ENCODE data around the gene TPPP3.
A peak's percentile ranks its signal among the peaks of the same experiment; 100 is the strongest.

Gene TPPP3

DNA sequence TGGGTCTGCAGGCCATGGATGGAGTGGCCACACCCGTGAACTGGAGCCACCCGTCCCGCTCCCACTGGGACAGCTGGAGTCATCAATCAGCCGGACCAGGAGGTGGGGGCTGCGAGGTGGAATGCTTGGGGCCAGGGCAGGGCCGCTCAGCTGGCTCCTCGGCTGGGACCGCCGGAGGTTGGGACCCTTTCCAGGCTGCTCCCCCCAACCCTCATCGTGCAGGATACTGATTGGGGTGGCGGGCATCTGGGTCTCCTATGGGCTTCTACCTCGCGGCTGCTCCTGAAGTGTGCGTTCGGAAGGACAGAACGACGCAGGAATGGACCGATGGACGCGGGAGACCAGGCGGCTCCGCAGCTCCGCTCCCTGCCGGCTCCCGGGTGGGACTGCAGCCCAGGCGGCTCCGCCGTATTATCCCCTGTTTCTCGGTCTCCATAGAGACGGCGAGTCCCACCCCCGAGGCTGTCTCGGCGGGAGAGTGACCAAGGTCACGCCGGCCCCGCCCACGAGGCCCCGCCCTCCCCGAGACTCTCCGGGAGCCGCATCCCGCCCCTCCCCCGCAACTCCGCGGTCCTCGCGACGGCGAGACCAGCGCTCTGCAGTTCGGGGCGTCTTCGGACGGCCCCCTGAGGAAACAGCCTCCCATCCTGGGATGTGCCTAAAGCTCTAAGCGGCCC, at the start of gene TPPP3:
Gene TPPP3 (minus strand): TSS at position 388 of the 677 bp plus-strand sequence. CDS start 2,387 bp downstream, outside the sequence.
- peak in 1 of 2 donors; percentile 27 for DNase-seq (ENCODE audit: low read depth in 2 of 2)

DNA sequence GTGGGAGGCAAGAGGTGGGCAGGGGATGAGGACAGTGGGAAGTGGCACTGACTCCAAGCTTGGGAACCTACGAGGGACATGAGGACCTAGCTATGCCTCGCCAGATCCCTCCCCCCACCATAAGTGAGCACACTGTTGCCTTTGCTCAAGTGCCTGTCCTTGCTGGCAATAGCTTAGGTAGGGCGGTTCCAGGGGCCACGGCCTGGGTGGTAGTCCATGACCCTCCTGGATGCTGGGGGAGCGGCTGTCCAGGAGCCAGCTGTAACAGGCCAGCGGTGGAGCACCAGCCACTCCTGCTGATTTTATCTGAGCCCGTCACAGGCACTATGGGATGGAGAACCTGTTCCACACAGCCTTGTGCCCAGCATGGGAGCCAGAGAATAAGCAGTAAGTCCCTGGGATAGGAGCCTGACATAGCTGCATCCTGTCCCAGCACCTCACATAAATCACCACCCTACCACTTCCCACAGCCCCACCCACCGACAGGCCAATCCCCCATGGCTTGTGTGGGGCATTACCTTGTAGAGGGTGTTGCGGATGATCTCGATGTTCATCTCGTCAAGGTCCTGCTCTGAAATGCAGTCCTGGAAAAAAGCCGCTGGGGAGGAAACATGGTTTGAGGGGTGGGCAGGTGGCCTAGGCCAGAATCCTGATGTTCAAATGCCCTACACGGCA, 49.4 kb upstream of the TPPP3 start:
- DNase-seq (ENCODE audit: low read depth in 2 of 2), result no peak

DNA sequence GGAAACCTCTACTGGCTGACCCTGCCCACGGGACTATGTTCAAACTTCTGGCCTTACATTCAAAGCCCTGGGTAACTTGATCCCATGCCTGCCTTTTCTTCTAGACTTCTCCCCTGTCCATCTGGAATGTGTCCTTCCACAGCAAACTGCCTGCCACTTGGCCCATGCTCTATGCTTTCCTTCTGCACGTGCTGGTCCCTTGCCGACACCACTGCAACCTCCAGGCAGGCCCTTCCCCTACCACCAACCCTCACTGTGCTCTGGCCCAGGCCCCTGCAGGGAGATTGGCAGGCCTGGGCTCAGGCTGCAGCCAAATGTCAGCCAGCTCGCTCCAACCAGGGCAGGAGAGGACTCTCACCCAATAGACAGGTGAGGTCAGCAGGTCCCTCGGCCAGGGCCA, 48.6 kb upstream of the TPPP3 start:
- DNase-seq (ENCODE audit: low read depth in 2 of 2), result no peak

DNA sequence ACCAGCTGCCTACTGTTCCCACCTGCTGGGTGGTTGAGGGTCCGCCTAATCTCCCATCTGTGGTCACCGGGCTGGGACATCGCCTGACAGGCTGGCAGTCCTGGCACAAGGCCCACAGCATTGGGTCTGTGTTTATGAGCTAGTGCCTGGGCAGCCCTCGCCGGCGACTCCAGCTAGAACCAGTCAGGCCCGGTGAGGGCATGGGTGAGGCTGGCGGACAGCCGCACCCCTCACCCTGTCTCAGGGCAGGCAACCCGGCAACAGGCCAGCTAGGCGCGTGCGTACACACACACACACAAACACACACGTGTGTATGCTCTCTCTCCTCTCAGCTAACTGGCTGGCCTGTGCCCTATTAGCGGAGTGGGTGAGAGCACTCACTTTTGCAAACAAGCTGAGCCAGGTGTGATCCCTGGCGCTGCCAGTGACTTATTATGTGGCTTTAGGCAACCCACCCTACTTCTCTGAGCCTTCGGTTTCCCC, 48.0 kb upstream of the TPPP3 start:
- DNase-seq (ENCODE audit: low read depth in 2 of 2), result no peak

DNA sequence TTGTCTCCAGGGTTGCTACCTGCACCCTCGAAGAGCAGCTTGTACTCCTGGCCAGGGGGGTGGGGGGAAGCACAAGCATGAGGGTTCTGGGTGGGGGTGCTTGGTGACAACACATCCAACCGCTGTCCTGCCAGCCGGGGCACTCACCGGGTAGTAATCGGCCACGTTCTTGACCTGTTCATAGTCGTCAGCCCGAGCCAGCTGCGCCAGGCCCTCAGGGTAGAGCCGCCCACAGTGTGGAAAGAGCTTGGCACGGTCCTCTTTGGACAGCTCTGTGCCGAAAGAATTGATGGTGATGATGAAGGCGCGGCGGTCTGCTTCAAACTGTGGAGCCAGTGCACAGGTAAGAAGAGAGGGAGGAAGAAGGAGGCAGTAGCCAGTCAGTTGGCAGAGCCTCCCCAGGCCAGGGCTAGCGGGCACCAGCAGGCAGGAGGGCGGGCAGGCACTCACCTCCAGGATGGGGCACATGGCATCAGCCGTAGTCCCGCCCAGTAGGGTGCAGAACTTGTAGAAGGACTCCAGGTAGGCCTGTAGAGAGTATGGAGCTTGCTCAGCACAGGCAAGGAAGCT, 45.6 kb upstream of the TPPP3 start:
- DNase-seq (ENCODE audit: low read depth in 2 of 2), result no peak

DNA sequence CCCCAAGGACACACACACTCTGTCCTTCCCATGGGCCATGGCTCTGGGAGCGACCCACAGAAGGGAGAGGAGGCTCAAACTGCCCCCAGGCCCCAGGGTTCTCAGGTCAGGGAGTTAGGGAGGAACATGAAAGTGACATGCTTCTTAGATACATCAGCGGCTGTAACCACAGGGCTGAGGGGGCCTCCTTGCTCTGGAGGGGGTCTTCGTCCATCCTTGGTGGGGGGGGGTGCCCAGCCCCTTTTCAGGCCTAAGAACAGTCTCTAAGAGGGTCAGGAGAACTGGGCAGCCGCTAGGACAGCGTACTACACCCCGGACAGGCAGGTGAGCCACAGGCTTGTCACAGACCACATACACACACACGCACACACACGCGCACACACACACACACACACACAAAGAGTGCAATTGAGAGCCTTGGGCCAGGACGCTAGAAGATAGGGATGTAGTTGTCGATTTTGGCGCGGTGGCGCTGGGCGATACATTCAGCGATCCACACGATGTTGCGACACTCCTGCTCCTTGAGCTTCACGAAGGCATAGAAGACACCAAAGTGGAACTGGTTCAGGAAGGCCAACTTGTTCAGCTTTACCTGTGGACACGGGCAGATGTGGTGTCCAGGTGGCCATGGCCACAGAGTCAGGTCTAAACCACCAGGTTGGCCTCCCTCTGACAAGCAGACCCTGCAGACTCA, 44.9 kb upstream of the TPPP3 start:
- DNase-seq (ENCODE audit: low read depth in 2 of 2), result no peak

DNA sequence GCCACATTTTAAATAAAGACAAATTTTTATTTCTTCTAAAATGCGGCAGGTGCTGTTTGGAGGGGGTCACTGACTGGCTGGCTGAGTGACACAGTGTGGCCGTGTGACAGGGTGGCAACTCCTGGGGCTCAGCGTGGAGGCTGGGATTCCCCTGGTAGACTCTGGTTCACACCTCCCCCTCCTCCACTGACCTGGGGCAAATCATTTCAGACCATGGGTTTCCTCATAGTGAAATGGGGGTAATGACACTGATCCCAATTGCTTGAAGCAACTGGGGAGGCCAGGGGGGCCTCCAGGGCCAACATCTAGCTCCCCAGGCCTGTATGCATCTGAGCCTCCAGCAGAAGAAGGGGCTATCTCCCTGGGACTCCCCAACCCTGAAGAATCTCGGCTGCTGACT, 44.2 kb upstream of the TPPP3 start:
- no peak for DNase-seq (ENCODE audit: low read depth in 2 of 2)

DNA sequence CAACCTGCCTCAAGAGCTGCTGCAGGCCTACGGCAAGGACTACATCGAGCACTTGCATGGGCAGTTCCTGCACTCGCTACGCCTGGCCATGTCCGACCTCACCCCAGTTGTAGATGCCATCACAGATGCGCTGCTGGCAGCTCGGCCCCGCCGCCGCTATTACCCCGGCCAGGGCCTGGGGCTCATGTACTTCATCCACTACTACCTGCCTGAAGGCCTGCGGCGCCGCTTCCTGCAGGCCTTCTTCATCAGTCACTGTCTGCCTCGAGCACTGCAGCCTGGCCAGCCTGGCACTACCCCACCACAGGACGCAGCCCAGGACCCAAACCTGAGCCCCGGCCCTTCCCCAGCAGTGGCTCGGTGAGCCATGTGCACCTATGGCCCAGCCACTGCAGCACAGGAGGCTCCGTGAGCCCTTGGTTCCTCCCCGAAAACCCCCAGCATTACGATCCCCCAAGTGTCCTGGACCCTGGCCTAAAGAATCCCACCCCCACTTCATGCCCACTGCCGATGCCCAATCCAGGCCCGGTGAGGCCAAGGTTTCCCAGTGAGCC, 43.4 kb upstream of the TPPP3 start:
- no peak for DNase-seq (ENCODE audit: low read depth in 2 of 2)

DNA sequence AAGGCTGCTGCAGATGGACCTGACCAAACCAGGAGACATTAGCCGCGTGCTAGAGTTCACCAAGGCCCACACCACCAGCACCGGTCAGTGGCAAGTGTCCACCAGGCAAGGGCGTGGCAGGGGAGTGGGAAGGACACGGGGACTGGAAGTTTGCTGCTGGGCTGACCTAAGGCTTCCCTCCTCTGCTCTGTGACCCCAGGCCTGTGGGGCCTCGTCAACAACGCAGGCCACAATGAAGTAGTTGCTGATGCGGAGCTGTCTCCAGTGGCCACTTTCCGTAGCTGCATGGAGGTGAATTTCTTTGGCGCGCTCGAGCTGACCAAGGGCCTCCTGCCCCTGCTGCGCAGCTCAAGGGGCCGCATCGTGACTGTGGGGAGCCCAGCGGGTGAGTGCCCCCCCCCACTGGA, 42.5 kb upstream of the TPPP3 start:
- DNase-seq (ENCODE audit: low read depth in 2 of 2), result no peak

DNA sequence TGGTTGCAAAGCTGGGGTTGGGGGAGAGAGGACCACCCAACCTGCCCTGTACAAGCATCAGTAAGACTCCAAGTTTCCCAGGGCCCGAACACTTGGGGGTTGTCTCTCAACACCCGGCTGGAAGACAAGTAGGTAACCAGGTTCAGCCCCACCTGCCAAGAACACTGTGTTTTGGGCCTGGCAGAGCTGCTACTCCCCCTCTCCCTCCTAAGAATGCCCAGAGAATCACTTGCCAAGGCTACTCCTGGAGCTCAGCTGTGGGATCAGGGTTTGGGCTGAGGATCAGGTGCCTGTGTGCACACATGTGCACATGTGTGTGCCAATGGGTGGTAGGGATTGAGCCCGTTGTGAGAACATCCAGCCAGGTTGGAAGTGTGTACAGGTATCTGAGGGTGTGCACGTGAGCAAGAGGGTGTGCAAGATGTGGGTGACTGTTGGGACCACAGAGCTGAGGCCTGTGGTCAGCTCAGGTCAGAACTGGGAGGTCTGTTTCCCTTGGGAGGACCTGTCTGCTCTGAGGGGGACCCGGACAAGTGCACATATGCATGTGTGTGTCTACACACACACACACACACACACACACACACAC, 39.9 kb upstream of the TPPP3 start:
- no peak for DNase-seq (ENCODE audit: low read depth in 2 of 2)

DNA sequence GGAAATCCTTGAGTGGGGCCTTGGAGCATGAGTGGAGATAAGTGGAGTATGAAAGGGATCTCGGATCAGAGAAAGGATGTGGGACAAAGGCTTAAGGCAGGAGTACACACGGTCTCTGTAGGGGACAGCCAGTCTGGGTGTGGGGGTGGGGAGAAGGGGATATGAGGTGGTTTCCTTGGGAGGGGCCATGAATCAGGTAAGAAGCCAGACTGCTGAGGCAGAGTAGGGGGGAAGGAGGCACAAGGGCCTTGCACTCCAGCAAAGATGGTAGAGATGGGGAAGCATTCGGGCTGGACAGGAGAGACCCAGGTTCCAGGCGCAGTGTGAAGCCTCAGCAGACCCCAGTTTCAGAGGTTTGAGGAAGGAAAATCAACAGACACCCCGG, 39.2 kb upstream of the TPPP3 start:
- no peak for DNase-seq (ENCODE audit: low read depth in 2 of 2)

DNA sequence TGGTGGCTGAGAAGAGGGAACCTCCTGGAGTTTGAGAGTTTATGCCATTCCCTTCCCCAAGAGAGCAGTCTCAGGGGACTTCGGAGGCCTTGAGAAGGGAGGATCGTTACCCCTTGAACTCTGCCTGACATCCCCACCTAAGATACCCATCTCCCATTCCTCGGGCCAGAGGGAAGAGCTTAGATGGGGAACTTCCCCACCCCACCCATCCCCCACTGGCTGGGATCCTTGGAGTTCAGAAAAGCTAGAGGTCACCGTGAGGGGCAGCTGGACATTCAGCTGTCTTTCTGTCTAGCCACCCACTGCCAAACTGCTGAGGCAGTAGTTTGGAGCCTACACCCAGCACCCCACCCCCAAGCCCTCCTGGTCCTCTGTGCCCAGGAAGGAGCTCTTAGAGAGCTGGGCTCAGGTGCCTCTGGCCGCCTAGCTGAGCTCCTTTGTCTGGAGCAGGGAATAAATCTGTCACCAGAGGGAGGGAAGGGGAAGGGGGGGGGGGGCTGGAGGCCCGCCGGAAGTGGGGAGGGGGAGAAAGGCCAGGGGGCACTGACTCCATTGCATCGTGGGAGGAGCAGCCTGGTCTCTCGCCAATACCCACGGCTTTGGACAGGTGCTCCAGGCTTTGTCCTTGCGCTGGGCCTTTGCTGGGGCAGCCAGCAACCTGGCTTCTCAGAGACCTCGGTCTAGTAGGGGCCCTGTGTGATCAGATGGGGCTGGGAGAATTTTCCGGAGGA, 38.6 kb upstream of the TPPP3 start:
- no peak for DNase-seq (ENCODE audit: low read depth in 2 of 2)

DNA sequence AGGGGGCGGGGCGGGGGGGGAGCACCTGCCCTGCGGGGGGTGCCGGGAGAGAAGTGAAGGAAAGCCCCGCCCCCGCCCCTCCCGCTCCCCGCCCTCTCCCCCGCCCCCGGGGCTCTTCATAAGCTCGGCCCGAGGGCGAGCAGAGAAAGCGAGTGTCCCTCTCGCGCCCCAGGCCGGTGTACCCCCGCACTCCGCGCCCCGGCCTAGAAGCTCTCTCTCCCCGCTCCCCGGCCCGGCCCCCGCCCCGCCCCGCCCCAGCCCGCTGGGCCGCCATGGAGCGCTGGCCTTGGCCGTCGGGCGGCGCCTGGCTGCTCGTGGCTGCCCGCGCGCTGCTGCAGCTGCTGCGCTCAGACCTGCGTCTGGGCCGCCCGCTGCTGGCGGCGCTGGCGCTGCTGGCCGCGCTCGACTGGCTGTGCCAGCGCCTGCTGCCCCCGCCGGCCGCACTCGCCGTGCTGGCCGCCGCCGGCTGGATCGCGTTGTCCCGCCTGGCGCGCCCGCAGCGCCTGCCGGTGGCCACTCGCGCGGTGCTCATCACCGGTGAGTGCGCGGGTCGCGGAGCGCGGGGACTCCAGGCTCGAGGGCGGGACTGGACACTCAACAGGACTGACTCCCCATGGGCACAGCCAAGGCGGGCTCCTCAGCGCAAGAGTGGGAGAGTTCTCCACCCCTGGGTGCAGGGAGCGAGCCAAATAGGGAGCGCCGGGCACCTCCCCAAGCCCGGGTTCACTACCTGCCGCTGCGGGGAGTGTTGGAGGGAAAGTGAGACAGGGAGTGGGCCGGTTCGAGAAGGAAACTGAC, 37.9 kb upstream of the TPPP3 start, which contains the start of gene HSD11B2:
Gene HSD11B2 (plus strand): TSS at position 145 of the 798 bp plus-strand sequence. CDS start 128 bp downstream, at position 273.
- DNase-seq (ENCODE audit: low read depth in 2 of 2), result no peak

DNA sequence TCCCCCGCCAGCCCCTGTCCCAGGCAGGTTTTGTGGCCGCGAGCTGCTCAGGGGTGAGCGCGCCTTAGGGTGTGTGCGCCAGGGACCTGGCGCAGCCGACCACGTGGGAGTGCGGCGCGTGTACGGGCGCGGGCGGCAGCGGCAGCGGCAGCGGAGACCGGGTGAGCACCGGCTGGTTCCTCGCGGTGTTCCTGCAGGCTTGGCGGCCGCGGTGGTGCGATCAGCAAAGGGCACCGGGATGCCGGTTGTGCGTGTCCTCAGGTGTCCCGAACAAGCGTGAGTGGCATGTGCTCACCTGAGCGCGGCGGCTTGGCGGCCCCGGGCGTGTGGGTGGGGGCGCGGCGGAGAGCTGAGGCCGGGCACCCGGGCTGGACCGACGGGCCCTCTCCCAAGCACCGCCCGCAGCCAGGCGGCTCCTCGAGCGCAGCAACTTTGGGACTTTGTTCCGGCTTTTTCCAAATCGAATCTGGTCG, 37.2 kb upstream of the TPPP3 start:
- DNase-seq (ENCODE audit: low read depth in 2 of 2), result peak in 1 of 2 donors; percentile 25

DNA sequence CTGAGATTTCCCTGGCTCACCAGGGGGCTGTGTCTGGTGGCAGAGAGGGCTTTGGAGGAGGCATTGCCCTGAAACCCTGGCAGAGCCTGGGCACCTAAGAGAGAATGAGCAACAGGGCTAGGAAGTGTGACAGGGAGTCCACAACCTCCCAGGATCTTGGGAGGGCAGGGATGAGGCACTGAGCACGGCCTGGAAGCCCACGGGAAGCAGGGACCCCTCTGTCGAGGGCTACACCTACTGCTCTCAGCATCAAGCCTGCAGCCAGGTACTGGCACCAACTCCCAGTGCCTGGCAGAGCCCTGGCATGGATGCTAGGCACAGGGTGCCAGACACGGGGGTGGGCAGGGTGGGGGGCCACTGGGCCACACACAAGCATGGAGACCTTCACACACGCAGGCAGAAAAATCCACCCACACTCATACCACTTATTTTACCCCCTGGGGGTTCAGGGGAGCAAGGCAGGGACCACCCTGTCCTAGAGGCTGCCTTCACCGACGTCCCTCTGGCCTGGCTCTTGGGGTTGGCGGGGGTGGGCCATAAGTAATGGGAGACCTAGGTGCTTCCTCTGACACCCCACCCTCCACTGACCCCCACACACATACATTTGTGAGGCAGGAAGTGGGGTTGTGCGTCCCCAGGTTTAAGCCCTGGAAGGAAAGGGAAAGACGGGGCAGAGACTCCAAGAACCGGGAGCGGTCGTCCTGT, 36.7 kb upstream of the TPPP3 start:
- DNase-seq (ENCODE audit: low read depth in 2 of 2), result no peak

DNA sequence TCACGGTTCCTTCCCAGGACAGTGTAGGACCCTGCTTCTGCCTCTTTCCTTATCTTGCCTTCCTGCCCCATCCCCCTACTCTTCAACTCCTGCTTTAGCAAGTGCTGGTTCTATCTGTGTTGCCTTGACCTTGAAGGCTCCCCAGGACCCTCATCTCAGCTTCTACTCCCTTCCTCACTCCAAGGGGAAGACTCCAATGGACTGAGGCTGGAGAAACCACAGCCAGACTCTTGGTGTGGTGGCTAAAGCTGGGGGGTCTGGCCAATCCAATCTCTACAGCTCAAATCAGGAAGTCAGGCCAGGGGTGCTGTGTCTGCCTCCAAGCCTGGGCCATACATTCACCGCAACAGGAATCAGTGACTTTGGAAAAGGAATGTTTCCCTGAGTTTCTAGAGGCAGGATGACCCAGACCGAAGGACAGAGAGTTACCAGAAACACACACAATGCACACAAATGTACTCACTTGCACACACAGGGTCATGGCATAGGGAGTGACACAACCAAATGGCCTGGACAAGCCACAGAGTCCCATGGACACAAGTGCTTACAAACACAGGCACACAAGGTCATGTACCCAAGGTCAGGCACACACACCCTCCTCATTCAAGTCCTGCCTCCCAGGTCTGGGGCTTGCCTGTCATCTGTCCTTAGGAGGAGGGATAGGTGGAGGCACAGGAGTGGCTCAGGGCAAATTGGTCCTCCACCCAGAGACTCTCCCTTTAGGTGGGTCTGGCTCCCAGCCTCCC, 35.9 kb upstream of the TPPP3 start:
- DNase-seq (ENCODE audit: low read depth in 2 of 2), result no peak

DNA sequence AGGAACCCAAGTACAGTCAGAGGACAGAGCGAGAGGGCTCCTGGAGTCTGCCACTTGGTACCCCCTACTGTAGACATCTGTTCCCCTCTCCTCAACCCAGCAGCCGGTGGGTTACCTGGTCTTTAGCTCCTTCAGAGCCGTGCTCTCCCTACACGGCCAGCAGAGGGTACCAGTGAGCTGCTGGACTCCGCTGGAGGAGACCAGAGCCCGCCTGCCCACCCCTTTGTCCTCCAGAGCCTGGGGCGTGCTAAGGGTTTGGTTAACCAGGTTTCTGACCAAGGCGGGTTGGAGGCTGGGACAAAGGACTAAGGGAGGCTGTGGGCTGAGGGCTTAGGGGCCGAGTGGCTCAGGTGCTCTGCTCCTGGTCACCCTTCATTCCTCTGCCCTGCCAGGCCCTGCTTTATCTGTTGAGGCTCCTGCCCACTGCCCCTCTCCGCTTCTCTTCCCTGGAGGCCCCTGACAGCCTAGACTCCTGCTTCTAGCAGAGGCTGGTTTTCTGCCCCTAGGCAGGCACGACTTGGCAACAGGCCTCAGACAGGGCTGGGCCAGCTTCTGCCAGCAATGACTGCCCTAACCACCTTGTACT, 34.9 kb upstream of the TPPP3 start:
- peak; percentile 41 to 58 for DNase-seq (ENCODE audit: low read depth in 2 of 2)

DNA sequence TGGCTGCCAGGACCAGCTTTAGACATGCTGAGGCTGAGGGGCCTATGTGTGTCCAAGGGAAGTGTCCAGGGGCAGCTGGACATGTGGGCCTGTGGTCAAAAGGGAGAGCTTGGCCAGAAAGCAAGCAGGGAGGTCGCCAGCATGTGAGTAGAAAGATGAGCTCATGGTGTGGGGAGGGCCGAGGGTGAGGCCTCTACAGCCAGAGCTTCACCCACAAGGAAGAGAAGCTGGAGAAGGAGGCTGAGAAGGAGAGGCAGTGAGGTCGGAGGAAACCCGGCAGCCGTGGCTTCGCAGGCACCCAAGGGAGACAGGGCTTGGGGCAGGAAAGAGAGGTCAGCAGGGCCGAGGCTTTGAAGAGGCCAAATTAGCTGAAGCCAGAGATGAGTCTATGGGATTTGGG, 33.7 kb upstream of the TPPP3 start:
- no peak for DNase-seq (ENCODE audit: low read depth in 2 of 2)
